T1000 (cell line): ENCODE data around the gene TVP23C.

Source experiments
- DNase-seq: peaks from one replicate; lab custom pipeline; 2025; ENCODE audit warnings: mixed read lengths; lab: John Stamatoyannopoulos, UW

TVP23C gene

GRCh38 chr17:15465045-15465701, 98.1 kb downstream of the TVP23C start:
- no peak for DNase-seq

GRCh38 chr17:15464231-15464985, 98.9 kb downstream of the TVP23C start:
- no peak for DNase-seq

GRCh38 chr17:15462976-15463772, 100.1 kb downstream of the TVP23C start:
- no peak for DNase-seq

- no peak for DNase-seq
Measured at GRCh38 chr17:15457723-15458094, 105.6 kb downstream of the TVP23C start.

- DNase-seq = peak; percentile 20
Measured at GRCh38 chr17:15456972-15457722, 106.1 kb downstream of the TVP23C start.

GRCh38 chr17:15456496-15456895, 106.8 kb downstream of the TVP23C start:
- no peak for DNase-seq

- DNase-seq = no peak
Measured at GRCh38 chr17:15454346-15454745, 108.9 kb downstream of the TVP23C start.

- no peak for DNase-seq
Measured at GRCh38 chr17:15453782-15454181, 109.5 kb downstream of the TVP23C start.

GRCh38 chr17:15453246-15453645, 110.0 kb downstream of the TVP23C start:
- DNase-seq = no peak

- DNase-seq = no peak
Measured at GRCh38 chr17:15452746-15453145, 110.5 kb downstream of the TVP23C start.
